HepG2 (cell line): Measurements from ENCODE around the gene FBXO33. TPM values are rescaled to one million over a fixed set of nuclear protein-coding genes. Genes with fewer than 3 reads are reported as not detected.

Experiments
- ATAC-seq: fragments of 200-7000 bp; cut with Tn5 transposase; 3 replicates; pipeline ENCODE4 v1.9.1; 2020; ENCODE audit warnings: mild to moderate bottlenecking, moderate library complexity
- BruUV-seq: library from RNA; stranded (reverse); fragments of 400-500 nt; replicated peaks from 2 replicates; lab custom pipeline; 2021; lab: Mats Ljungman, UMichigan
- CTCF ChIA-PET: fragments of 300-600 bp; formaldehyde crosslinking; extraction: SDS; loops from one replicate; lab custom pipeline; 2021; ENCODE audit warnings: low total read pairs, inconsistent platforms, low intra/inter-chr PET ratio; lab: Yijun Ruan, JAX
- POLR2A ChIA-PET: fragments of 350-600 bp; sonication (Branson Sonifier 250); formaldehyde crosslinking; loops from one replicate; lab custom pipeline; 2020; ENCODE audit warnings: antibody characterized with exemption, inconsistent platforms; lab: Yijun Ruan, JAX
- DNase-seq: peaks from one replicate; pipeline ENCODE4 v3.0.0-alpha.2; 2015; ENCODE audit warnings: low spot score
- FAIRE-seq: peaks from 3 replicates; lab custom pipeline; 2011; peaks lifted over from hg19 to GRCh38; lab: Jason Lieb, UNC
- H2AFZ ChIP-seq: one replicate; pipeline ENCODE4 v1.6.1; 2011; ENCODE audit warnings: low read length, inconsistent platforms
- H3K27ac ChIP-seq: fragments of 300-600 bp; 3 replicates; pipeline ENCODE4 v1.8.0; 2011; ENCODE audit warnings: mixed run types, mild to moderate bottlenecking, mixed read lengths, low read length, inconsistent platforms; ENCODE audit not compliant: insufficient read depth; ENCODE audit errors: extremely low read length
- H3K27me3 ChIP-seq, 2 experiments: fragments of 200-600 bp in 1 of 2; 2 replicates in 1 of 2; 3 replicates in 1 of 2; pipeline versions ENCODE4 v1.6.0 to v1.8.0; 2011; ENCODE audit warnings: low read length in 2 of 2, mild to moderate bottlenecking in 2 of 2, moderate library complexity in 2 of 2, inconsistent platforms in 1 of 2; ENCODE audit not compliant: insufficient read depth in 2 of 2, control insufficient read depth in 1 of 2
- H3K36me3 ChIP-seq, 2 experiments: fragments of 200-600 bp in 1 of 2; replicated peaks in 1 of 2; 2 replicates in 1 of 2; 3 replicates in 1 of 2; pipeline versions ENCODE4 v1.5.1 to v1.8.0; 2011; ENCODE audit warnings: low read length in 2 of 2, inconsistent platforms in 1 of 2; ENCODE audit not compliant: insufficient read depth in 2 of 2, control insufficient read depth in 1 of 2
- H3K4me1 ChIP-seq: 2 replicates; pipeline ENCODE4 v1.5.1; 2012; ENCODE audit warnings: low read length, inconsistent platforms; ENCODE audit not compliant: insufficient read depth
- H3K4me2 ChIP-seq: 2 replicates; pipeline ENCODE4 v1.6.0; 2011; ENCODE audit warnings: low read depth, low read length, inconsistent platforms
- H3K4me3 ChIP-seq, 3 experiments: fragments of 200-600 bp in 1 of 3; sonication (generic), shearing (Covaris generic) in 1 of 3; replicated peaks in 1 of 3; 2 replicates each; pipeline ENCODE4 v1.5.1; 2011 to 2016; ENCODE audit warnings: low read length in 3 of 3, inconsistent platforms in 2 of 3, low read depth in 2 of 3, mild to moderate bottlenecking in 2 of 3, control low read depth in 1 of 3, mixed read lengths in 1 of 3; ENCODE audit not compliant: insufficient read depth in 1 of 3
- H3K79me2 ChIP-seq: one replicate; pipeline ENCODE4 v1.6.1; 2011; ENCODE audit warnings: low read length, inconsistent platforms; ENCODE audit not compliant: insufficient read depth
- H3K9ac ChIP-seq: 2 replicates; pipeline ENCODE4 v1.6.0; 2011; ENCODE audit warnings: mild to moderate bottlenecking, low read depth, low read length, inconsistent platforms; ENCODE audit not compliant: insufficient read depth
- H3K9me3 ChIP-seq: 2 replicates; pipeline ENCODE4 v1.5.1; 2012; ENCODE audit warnings: mild to moderate bottlenecking, low read length
- H4K20me1 ChIP-seq: 2 replicates; pipeline ENCODE4 v1.6.0; 2011; ENCODE audit warnings: inconsistent platforms, mild to moderate bottlenecking, low read length, moderate library complexity; ENCODE audit not compliant: insufficient read depth
- AHDC1 ChIP-seq: sonication (generic); formaldehyde crosslinking; IDR thresholded peaks from 2 replicates; pipeline ENCODE4 v1.5.1; 2020; ENCODE audit warnings: mild to moderate bottlenecking, missing genetic modification reagents, borderline replicate concordance
- ZNF18 ChIP-seq: sonication (generic); formaldehyde crosslinking; IDR thresholded peaks from 2 replicates; pipeline ENCODE4 v1.8.0; 2022; ENCODE audit warnings: mild to moderate bottlenecking, missing genetic modification reagents; ENCODE audit not compliant: insufficient replicate concordance
- in situ Hi-C: cut with HindIII; loops from 2 replicates; pipeline ENCODE4 v1.10.0; 2017; ENCODE audit warnings: low pct_unique_long_range_greater_than_20kb; ENCODE audit not compliant: extremely low pct_ligation_motif_present
- intact Hi-C: fragments of 100-400 bp; cut with micrococcal nuclease; formaldehyde crosslinking; loops from one replicate; pipeline ENCODE4 v1.10.0; 2022; ENCODE audit not compliant: unreplicated experiment
- polyA plus RNA-seq, 8 experiments: library from polyadenylated mRNA; depleted of rRNA in 3 of 8; stranded (reverse) in 7 of 8; unstranded in 1 of 8; fragments of >200 nt; fragmentation: Illumina TruSeq in 4 of 8; extraction: Trizol in 4 of 8; gene quantifications; 2 replicates each; pipeline versions ENCODE4 v1.2.1 to v1.2.3, GENCODE V29; 2011 to 2016; ENCODE audit warnings: low read depth in 4 of 8, missing spikeins in 1 of 8, mixed read lengths in 1 of 8; ENCODE audit not compliant: insufficient read depth in 1 of 8
- total RNA-seq, 5 experiments: library from RNA; depleted of rRNA; stranded (reverse); fragments of >200 nt; fragmentation: Illumina TruSeq; extraction: Trizol; gene quantifications; 2 replicates each; pipeline ENCODE4 v1.2.3, GENCODE V29; 2016; ENCODE audit warnings: low read depth in 1 of 5

FBXO33 gene
- total and polyA plus RNA-seq, 2 of the 13 experiments (the other 11 are each of a cell fraction or from before 2014, with no cell fraction given): 15.5 to 16.9 TPM

GRCh38 chr14:39374851-39375250 lies 57.4 kb downstream of the FBXO33 start:
- no peak overlapping the region for H2AFZ ChIP-seq
- POLR2A ChIA-PET: interaction anchor here (0.7 to 2.6 kb wide), 3 partner anchors 9 to 272 kb away, joined by 3 to 8 read pairs (median 3); partner anchors contain the start of gene SEC23A
- H3K36me3 ChIP-seq: peaks cover 6 to 10% of the 10 kb centered on the region in 2 experiments; a peak in 4 of 5 replicates
- H4K20me1 ChIP-seq: no peaks in the 10 kb centered on the region
- H3K27ac ChIP-seq: no peak overlapping the region
- no peaks in the 10 kb centered on the region for H3K9me3 ChIP-seq
- in situ Hi-C loops: no loop called here
- intact Hi-C loops: no loop called here
- no peak for ATAC-seq
- H3K27me3 ChIP-seq: no peaks in the 10 kb centered on the region
- no peak for FAIRE-seq
- H3K4me1 ChIP-seq: peaks cover 10% of the 10 kb centered on the region
- H3K79me2 ChIP-seq: no peaks in the 10 kb centered on the region
- CTCF ChIA-PET: no interaction called here
- DNase-seq: no peak
- H3K4me2 ChIP-seq: no peak overlapping the region
- TF ChIP-seq ZNF18 (CRISPR knock-in tag): peak; percentile 32
- TF ChIP-seq AHDC1 (CRISPR knock-in tag): no peak
- no peak overlapping the region for H3K9ac ChIP-seq
- no peak overlapping the region for H3K4me3 ChIP-seq
- no TSS peak for BruUV-seq
